Left hindlimb (tissue), 1 donor: ENCODE data around the gene STAG1.
"Not testable (repeated sequence)": the region's sequence is repeated elsewhere in the genome, so short reads cannot be mapped to it uniquely, and the experiment has no call there.

ENCODE experiments used
- DNase-seq: peaks from one replicate; pipeline ENCODE4 v3.0.0-alpha.2; 2018

STAG1 gene

GRCh38 chr3:136752172-136752421, at the start of gene STAG1:
TSS of gene STAG1 (minus strand) at chr3:136752378. CDS start at chr3:136630898, 121,480 bp downstream.
- DNase-seq, result no peak

DNA sequence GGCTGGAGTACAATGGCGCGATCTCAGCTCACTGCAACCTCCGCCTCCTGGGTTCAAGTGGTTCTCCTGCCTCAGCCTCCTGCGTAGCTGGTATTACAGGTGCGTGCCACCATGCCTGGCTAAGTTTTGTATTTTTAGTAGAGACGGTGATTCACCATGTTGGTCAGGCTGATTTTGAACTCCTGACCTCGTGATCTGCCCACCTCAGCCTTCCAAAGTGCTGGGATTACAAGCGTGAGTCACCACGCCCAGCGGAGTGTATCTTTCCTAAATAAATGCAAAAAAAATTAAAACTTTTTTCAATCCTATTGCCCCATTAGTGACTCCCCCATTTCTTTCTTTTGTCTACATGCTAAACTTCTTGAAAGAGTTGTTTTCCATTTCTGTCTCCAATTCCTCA, 49.0 kb upstream of the STAG1 start:
- not testable (repeated sequence) for DNase-seq

DNA sequence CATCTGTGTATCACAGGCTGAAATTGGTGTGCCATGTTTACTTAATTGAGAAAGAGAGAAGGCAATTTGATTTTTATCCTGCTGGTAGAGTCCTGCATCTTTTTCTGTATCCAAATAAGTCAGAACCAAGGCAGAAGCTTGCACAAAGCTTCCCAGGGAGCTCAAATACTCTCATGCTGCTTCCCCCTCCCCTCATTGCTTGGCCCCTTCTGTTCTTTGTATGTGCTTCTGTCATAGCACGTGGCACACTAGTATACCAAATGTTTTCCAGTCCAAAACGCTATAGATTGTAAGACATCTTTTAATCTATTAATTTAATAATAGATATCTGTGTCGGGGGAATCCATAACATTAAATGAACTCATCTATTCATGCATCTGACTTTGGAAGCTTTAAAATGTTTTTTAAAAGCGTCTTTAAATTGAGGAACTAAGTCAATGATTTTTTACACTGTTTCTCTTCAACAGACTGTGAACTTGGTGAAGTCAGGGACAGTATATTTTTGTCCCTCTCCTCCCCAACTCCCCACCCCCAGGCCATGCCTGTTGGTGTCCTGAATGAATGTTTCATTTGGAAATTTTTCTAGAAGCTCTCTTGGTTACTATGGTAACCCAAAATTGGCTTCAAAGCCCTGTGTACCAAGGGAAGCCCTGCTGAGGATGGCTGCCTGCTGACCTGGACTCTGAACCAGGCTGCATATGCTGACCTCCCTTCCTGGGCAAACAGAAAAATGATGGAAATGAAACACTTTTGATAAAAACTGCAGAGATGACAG, 40.6 kb upstream of the STAG1 start:
- no peak for DNase-seq

DNA sequence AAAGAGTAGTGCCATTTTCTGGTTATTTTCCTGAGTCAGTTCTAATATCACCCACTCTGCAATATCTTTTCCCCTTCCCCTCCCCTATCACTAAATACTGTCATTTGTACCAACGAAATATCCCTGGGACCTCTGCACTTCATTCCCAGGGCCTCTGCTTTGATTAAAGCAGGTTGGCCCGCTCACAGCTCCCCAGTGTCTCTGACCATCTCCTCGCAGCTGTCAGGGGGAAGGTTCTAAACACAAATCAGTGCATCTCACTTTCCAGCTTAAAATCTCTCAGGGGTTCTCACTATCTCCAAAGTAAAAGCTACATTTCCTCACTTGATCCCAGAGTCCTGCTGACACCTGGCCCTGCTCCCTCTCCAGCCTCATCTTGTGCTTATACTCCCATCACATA, 38.6 kb upstream of the STAG1 start:
- DNase-seq, result no peak

DNA sequence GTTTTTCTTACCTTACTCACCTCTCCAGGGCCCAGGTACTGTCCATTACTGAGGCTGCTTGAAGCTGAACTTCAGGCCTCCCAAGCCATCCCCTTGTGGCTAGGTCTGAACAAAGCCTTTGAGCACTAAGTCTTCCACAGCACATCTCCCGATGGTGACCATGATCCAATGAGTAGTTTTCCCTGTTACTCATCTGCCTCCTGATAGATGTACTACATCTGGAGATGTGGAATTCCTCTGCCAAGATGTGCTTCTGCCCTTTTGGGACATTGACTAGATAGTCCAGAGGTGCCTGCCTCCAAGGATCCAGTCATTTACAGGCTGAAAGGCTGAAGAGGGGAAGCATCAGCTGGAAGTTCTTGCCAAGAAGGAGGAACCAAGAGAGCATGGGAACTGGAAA, 37.8 kb upstream of the STAG1 start:
- no peak for DNase-seq

DNA sequence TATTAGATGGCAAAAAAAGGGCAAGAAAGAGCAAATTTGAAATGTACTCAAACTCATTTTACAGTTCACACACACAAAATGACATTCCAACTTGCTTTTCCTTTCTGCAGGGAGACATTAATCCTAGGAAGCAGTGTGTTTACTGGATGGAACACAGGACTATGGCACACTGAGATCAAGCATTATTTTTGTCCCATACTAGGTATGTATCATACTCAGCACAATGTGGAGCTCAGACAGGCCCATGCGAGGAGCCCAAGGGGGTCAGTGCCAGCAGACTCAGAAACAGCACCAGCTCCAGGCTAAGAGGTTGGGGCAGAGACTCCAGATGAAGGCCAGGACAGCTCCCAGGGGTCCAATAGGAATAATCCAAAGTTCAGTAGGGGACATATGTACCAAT, 36.0 kb upstream of the STAG1 start:
- no peak for DNase-seq

GRCh38 chr3:136787349-136787748, 35.2 kb upstream of the STAG1 start:
- DNase-seq, result no peak

DNA sequence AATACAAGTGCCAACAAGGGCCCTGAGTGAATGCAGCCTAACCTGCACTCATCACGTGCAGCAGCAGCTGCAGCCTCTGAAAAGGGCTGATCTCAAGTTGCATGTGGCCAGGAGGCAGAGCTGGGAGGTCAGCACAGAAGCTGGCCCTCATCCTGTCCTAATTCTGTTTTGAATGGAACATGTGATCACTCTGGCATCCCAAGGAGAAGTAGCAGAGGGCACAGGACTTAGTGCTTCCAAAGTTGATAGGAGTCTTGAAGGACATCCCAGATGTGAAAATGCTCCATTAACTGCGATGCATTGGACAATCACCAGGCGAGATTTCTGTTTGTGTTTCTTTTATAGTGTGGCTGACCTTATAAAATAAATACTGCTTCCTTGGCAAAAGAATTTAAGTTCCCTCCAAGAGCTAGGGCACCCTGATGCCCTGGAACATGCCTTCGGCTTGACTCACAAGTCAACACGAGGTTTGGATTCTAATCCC, 31.6 kb upstream of the STAG1 start:
- DNase-seq, result no peak

GRCh38 chr3:136780741-136781140, 28.6 kb upstream of the STAG1 start:
- no peak for DNase-seq

DNA sequence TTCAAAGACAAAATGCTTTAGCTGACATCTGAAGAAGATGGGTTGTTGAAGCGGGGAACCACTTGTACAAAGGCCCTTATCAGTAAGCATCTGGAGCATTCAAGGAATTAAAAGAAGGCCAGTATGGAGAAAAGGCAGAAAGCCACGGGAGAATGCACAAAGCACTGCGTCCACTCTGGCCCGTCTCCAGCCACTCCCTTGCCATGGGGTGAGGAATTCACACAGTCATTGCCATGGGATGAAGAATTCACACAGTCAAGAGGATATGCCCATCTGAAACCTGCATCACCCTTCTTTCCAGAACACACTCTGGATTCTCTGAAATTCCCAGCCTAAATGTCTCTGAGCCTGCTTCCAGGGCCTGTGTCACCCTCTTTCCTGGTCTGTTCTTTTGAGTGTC, 26.7 kb upstream of the STAG1 start:
- no peak for DNase-seq

GRCh38 chr3:136772709-136773108, 20.5 kb upstream of the STAG1 start:
- no peak for DNase-seq

DNA sequence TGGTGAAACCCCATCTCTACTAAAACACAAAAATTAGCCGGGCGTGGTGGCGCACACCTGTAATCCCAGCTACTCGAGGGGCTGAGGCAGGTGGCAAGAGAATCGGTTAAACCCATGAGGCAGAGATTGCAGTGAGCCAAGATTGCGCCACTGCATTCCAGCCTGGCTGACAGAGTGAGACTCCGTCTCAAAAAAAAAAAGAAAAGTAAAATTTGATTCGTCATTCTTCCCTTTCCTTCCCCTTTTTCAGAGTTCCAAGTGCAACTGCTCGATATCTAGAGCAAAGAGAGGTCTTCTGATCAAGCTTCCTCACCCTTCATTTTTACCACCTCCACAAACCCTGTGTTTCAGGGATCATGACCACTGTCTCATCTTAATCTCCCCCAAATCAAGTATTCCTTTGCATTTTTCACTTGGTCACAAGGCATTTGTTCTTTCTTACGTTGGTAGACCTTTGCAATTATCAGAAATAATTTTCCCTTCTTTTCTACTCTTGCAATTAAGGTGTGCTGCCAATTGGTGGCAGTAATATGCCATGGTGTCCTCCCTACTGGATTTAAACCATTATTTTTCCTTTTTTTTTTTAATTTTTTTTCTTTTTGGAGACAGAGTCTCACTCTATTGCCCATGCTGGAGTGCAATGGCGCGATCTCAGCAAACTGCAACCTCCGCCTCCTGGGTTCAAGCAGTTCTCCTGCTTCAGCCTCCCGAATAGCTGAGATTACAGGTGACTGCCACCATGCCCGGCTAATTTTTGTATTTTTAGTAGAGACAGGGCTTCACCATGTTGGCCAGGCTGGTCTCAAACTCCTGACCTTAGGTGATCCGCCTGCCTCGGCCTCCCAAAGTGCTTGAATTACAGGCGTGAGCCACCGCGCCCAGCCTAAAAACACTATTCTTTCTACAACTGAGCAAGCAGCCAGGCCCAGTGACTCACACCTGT, 6.3 kb upstream of the STAG1 start:
- not testable (repeated sequence) for DNase-seq

DNA sequence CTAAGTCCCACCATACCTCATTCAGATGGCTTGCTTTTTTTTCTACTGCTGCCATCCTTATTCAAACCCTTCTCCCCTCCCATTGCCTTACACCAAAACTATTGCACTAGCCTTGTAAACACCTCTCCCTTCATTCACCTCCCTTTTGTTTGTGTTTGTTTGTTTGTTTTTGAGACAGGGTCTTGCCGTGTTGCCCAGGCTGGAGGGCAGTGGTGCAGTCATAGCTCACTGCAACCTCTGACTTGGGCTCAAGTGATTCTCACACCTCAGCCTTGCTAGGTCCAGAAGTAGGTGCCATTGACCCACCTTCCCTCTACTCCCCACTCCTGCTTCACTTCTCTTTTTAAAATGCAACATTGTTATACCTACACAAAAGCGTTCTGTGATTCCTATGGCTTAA, 3.0 kb upstream of the STAG1 start:
- no peak for DNase-seq

DNA sequence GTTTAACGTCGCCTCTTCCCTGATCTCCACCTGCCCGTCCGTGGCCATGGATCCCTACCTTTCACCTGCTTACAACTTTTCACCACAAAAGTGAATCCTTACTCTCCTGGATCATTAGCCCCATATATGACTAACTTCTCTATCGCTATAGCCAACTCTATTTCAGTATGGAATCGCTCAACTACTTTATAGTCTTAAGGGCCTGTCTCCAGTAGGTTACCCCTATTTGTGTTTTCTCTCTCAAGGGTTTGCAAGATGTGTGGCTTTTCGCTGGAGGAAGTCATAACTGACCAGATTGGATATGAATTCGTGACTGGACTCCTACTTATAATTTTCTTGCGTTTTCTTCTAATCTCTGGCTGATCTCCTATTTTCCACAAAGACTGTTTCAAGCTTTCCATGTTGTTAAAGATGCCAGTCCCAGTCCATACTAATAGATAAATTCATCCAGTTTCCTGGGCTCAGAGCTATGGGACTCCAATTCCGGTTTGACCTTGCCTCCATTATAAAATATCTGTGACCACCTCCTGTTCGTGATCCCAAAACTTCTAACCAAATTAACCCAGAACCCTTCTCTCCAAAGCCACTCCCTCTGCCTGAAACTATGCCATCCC, 1.3 kb upstream of the STAG1 start:
- DNase-seq, result no peak

- DNase-seq, result peak; percentile 99
Observed at GRCh38 chr3:136752422-136753325, 496 bp upstream of the STAG1 start.

GRCh38 chr3:136751316-136752171, 634 bp downstream of the STAG1 start:
- peak; percentile 92 for DNase-seq

DNA sequence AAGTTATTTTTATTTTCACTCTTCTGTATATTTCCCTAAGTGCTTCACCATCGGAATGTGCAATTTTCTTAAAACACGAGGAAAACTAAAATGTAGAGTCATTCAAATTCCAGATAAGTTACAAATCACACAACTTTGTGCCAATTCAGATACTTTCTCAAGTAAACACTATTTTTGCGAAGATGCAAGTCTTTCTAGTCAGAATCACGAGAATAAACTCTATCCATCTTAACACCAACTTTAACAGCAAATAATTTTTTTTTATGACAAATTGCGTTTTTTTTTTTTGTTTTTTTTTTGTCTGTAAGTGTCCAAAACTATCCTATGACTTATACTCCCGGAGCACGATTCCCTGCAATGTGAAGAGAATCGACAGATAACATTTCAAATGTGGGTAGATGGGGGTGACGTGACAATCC, 1.3 kb downstream of the STAG1 start:
- DNase-seq, result no peak

DNA sequence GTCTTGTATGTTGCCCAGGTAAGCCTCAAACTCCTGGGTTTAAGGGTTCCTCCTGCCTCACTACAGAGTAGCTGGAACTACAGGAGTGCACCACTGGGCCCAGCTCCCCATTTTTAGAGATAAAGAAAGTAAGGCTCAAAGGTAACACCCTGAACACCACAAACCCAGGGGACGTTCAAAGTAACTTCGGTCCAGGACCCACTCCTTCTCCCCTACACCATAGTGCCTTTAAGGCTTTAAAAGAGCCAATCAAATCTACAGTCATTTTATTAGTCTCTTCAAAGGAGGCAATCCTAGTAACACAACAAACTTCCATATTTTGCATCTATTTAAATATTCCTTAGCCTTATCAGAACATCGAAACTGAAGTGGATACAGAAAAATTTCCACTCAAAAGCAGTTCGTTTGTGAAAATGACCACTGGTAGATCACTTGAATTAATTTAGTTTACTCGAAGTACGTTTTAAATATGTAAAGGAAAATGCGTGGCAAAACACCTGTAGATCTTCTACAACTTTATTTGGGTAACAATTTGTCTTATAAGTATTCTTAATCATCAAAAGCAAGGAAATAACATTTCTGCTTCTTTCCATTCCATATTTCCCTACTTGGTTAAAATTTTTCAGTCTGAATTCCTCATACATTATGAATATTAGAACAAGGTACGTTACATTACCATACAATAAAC, 1.8 kb downstream of the STAG1 start:
- no peak for DNase-seq

DNA sequence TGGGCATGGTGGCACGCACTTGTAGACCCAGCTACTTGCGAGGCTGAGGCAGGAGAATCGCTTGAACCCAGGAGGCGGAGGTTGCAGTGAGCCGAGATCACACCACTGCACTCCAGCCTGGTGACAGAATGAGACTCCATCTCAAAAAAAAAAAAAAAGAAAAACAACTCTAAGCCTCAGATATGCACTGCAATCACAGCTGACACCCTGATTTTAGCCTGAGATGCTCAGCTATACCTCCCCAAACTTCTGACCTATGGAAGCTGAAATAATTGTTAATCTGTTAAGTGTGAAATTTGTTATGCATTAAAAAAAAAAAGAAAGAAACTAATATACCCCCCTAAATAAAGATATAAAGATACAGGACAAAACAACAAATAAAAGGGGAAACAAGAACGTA, 2.6 kb downstream of the STAG1 start:
- DNase-seq, result not testable (repeated sequence)

- no peak for DNase-seq
Observed at GRCh38 chr3:136749091-136749490, 3.1 kb downstream of the STAG1 start.

GRCh38 chr3:136745916-136746315, 6.3 kb downstream of the STAG1 start:
- no peak for DNase-seq
